ENCODE data around the gene MEGF11.

GRCh38 chr15:66188464-66188863 lies 65.1 kb downstream of the MEGF11 start:
- TF ChIP-seq POLR2A (IDR thresholded peaks at IDR 0.05) (no peak), CTCF (IDR thresholded peaks at IDR 0.05) (no peak)
